HEK293 (cell line): ENCODE measurements around the gene ELOVL6.
"Not testable (repeated sequence)": the region's sequence is repeated elsewhere in the genome, so short reads cannot be mapped to it uniquely, and the experiment has no call there.

Experiments used
- KLF9 ChIP-seq: fragments of 450-650 bp; formaldehyde crosslinking; IDR thresholded peaks from 2 replicates; pipeline ENCODE4 v1.5.1; 2016; ENCODE audit warnings: missing biosample characterization, missing genetic modification characterization, low read depth
- SP2 ChIP-seq: fragments of 450-650 bp; formaldehyde crosslinking; IDR thresholded peaks from 2 replicates; pipeline ENCODE4 v1.5.1; 2016; ENCODE audit warnings: missing biosample characterization, missing genetic modification characterization
- ZNF530 ChIP-seq: fragments of 450-650 bp; formaldehyde crosslinking; IDR thresholded peaks from 2 replicates; pipeline ENCODE4 v1.5.1; 2016; ENCODE audit warnings: low read depth, missing biosample characterization, missing genetic modification characterization
- TF ChIP-seq, protein P1 (sequence below): fragments of 450-650 bp; formaldehyde crosslinking; IDR thresholded peaks from 2 replicates; pipeline ENCODE4 v1.5.1; 2016; ENCODE audit warnings: missing biosample characterization, missing genetic modification characterization
- TF ChIP-seq, protein P2 (sequence below): fragments of 450-650 bp; formaldehyde crosslinking; IDR thresholded peaks from 2 replicates; pipeline ENCODE4 v1.5.1; 2016; ENCODE audit warnings: missing biosample characterization, missing genetic modification characterization

DNA sequence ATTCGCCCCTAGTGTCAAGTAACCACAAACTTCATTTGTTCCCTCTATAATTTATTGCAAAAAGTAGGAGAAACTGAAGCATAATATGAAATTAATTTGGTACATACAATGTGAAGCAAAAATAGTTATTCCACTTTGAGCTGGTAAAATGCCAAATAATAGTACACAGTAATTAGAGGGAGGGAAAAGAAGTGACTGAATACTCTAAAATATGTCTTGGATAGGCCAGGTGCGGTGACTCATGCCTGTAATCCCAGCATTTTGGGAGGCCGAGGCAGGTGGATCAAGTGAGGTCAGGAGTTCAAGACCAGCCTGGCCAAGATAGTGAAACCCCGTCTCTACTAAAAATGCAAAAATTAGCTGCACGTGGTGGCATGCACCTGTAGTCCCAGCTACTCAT, 41.2 kb downstream of the ELOVL6 start:
- not testable (repeated sequence) for TF ChIP-seq ZNF530; KLF9 (tag by site-specific recombination); SP2 (tag by site-specific recombination)
- TF ChIP-seq, protein P1, sequence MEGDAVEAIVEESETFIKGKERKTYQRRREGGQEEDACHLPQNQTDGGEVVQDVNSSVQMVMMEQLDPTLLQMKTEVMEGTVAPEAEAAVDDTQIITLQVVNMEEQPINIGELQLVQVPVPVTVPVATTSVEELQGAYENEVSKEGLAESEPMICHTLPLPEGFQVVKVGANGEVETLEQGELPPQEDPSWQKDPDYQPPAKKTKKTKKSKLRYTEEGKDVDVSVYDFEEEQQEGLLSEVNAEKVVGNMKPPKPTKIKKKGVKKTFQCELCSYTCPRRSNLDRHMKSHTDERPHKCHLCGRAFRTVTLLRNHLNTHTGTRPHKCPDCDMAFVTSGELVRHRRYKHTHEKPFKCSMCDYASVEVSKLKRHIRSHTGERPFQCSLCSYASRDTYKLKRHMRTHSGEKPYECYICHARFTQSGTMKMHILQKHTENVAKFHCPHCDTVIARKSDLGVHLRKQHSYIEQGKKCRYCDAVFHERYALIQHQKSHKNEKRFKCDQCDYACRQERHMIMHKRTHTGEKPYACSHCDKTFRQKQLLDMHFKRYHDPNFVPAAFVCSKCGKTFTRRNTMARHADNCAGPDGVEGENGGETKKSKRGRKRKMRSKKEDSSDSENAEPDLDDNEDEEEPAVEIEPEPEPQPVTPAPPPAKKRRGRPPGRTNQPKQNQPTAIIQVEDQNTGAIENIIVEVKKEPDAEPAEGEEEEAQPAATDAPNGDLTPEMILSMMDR (tag by site-specific recombination): not testable (repeated sequence)
- TF ChIP-seq, protein P2, sequence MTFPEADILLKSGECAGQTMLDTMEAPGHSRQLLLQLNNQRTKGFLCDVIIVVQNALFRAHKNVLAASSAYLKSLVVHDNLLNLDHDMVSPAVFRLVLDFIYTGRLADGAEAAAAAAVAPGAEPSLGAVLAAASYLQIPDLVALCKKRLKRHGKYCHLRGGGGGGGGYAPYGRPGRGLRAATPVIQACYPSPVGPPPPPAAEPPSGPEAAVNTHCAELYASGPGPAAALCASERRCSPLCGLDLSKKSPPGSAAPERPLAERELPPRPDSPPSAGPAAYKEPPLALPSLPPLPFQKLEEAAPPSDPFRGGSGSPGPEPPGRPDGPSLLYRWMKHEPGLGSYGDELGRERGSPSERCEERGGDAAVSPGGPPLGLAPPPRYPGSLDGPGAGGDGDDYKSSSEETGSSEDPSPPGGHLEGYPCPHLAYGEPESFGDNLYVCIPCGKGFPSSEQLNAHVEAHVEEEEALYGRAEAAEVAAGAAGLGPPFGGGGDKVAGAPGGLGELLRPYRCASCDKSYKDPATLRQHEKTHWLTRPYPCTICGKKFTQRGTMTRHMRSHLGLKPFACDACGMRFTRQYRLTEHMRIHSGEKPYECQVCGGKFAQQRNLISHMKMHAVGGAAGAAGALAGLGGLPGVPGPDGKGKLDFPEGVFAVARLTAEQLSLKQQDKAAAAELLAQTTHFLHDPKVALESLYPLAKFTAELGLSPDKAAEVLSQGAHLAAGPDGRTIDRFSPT (tag by site-specific recombination): not testable (repeated sequence)
